Loucy (cell line): Measurements from ENCODE around the gene ACADM.
"Not testable (repeated sequence)": the region's sequence is repeated elsewhere in the genome, so short reads cannot be mapped to it uniquely, and the experiment has no call there.

Source experiments
- EZH2phosphoT487 ChIP-seq: fragments of 200-600 bp; IDR thresholded peaks from 2 replicates; pipeline ENCODE4 v1.6.1; 2018; ENCODE audit warnings: antibody characterized with exemption, mild to moderate bottlenecking, moderate library complexity, borderline replicate concordance
- TF ChIP-seq, protein P1 (sequence below): fragments of 200-600 bp; sonication (generic); conservative IDR thresholded peaks from 2 replicates; pipeline ENCODE4 v1.5.1; 2014; ENCODE audit warnings: mild to moderate bottlenecking, antibody characterized with exemption, low read length

DNA sequence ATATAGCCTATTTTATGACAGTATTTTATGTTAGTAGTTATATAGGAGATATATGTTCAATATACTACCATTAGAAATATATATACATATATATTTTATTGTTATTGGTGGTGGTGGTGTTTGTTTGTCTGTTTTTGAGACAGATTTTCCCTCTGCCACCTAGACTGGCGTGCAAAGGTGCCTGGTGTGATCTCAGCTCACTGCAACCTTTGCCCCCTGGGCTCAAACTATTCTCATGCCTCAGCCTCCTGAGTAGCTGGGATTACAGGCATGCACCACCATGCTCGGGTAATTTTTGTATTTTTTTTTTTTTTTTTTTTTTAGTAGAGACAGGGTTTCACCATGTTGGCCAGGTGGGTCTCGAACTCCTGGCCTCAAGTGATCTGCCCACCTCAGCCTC is 85.6 kb downstream of the ACADM start:
- TF ChIP-seq, protein P1, sequence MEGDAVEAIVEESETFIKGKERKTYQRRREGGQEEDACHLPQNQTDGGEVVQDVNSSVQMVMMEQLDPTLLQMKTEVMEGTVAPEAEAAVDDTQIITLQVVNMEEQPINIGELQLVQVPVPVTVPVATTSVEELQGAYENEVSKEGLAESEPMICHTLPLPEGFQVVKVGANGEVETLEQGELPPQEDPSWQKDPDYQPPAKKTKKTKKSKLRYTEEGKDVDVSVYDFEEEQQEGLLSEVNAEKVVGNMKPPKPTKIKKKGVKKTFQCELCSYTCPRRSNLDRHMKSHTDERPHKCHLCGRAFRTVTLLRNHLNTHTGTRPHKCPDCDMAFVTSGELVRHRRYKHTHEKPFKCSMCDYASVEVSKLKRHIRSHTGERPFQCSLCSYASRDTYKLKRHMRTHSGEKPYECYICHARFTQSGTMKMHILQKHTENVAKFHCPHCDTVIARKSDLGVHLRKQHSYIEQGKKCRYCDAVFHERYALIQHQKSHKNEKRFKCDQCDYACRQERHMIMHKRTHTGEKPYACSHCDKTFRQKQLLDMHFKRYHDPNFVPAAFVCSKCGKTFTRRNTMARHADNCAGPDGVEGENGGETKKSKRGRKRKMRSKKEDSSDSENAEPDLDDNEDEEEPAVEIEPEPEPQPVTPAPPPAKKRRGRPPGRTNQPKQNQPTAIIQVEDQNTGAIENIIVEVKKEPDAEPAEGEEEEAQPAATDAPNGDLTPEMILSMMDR: not testable (repeated sequence)
- not testable (repeated sequence) for TF ChIP-seq EZH2phosphoT487
